Nucleus accumbens (tissue), 56 donors: ENCODE results near the gene PHKB.
A peak's percentile ranks its signal among the peaks of the same experiment; 100 is the strongest.
"Not testable (repeated sequence)": the region's sequence is repeated elsewhere in the genome, so short reads cannot be mapped to it uniquely, and the experiment has no call there.

Source experiments
- DNase-seq, 56 donors: peaks; one replicate each; lab custom pipeline; 2025; lab: John Stamatoyannopoulos, UW

PHKB gene

DNA sequence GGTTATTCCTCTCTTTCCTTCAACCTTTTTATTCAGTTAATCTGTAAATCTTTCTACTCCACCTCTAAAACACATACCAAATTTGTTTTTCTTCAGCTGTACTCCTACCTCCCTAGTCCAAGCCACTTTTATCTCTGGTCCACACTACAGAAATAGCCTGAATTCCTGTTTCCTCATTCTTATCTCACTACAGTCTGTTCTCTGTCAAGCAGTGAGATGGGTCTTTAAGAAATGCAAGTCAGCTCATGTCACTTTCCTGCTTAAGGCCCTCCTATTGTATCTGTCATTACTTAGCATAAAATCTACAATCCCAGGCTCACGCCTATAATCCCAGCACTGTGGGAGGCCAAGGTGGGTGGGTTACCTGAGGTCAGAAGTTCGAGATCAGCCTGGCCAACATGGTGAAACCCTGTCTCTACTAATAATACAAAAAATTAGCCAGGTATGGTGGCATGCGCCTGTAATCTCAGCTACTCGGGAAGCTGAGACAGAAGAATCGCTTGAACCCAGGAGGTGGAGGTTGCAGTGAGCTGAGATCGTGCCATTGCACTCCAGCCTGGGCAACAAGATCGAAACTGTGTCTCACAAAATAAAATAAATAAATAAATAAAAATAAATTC lies 7.0 kb downstream of the PHKB start:
- DNase-seq = not testable (repeated sequence)

DNA sequence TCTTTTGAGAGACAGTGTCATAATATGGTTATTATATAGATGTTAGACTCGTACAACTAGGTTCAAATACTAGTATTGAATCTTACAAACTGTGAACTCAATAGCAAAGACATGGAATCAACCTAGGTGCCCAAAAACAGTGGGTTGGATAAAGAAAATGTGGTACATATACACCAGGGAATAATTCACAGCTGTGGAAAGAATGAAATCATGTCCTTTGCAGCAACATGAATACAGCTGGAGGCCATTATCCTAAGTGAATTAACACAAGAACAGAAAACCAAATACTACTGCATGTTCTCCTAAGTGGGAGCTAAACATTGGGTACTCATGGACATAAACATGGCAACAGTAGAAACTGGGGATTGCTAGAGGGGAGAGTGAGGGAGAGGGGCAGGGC lies 8.1 kb downstream of the PHKB start:
- no peak for DNase-seq

DNA sequence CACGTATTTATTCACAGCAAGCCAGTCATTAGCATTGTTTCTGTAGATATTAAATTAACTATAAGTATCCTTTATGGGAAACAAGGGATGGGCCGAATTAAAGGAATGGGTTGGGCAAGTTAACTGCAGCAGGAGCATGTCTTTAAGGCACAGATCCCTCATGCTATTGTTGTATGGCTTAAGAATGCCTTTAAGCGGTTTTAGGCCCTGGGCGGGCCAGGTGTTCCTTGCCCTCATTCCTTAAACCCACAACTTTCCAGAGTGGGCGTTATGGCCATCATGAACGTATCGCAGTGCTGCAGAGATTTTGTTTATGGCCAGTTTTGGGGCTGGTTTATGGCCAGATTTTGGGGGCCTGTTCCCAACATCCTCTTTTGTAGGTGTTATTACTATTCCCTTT lies 9.1 kb downstream of the PHKB start:
- DNase-seq = no peak

DNA sequence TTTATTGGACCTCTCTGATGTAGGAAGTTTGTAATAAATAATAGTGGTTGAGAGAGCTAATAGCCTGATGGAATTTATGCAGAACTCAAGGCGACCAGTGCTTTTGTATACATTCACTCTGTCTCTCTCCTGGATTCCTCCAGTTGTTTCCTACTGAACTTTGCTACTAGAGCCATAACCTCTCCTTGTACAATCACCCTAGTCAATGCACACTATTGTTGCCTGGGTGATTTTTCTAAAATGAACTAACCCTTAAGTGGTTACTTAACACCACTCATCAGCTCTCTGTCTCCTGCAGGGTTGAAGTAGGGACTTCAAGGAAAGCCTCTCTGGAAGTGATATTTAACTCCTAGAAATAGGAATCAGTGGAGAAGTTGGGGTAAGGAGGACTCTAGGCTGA lies 9.7 kb downstream of the PHKB start:
- no peak for DNase-seq

DNA sequence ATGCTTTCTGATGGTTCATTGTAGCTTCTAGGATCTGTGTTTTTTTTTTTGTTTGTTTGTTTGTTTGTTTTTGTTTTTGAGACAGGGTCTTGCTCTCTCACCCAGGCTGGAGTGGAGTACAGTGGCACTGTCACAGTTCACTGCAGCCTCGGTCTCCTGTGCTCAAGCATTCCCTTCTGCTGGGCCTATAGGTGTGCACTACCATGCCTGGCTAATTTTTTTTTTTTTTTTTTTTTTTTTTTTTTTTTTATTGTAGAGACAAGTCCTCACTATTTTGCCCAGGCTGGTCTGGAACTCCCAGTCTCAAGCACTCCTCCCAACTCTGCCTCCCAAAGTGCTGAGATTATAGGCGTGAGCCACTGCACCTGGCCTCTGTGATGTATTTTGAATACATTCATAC lies 11.9 kb downstream of the PHKB start:
- not testable (repeated sequence) for DNase-seq

DNA sequence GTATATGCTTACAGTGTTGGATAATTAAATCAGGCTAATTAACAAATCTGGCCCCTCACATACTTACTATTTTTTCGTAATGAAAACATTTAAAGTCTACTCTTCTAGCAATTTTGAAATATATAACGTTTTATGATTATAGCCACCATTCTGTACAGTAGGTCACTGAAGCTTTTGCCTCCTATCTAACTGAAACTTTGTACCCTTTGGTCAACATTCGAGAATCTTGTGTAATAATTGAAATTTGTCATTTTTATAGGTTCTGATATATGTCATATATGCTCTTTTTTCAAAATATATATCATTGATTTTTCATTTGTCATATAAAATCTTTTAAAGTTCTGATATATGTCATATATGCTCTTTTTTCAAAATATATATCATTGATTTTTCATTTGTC lies 12.7 kb downstream of the PHKB start:
- DNase-seq = no peak

DNA sequence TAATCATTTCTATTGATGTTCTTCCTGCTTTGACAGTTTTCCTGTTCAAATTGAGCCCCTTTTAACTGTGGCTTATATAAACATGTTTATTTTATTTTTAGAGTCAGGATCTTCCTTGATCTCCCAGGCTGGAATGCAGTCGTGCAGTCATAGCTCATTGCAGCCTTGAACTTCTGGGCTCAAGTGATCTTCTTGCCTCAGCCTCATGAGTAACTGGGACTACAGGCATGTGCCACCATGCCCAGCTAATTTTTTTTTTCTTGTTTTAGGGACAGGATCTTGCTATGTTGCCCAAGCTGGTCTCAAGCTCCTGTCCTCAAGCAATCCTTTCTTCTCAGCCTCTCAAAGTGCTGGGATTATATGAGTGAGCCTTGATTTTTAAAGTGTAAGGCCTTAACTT lies 14.7 kb downstream of the PHKB start:
- DNase-seq = no peak

DNA sequence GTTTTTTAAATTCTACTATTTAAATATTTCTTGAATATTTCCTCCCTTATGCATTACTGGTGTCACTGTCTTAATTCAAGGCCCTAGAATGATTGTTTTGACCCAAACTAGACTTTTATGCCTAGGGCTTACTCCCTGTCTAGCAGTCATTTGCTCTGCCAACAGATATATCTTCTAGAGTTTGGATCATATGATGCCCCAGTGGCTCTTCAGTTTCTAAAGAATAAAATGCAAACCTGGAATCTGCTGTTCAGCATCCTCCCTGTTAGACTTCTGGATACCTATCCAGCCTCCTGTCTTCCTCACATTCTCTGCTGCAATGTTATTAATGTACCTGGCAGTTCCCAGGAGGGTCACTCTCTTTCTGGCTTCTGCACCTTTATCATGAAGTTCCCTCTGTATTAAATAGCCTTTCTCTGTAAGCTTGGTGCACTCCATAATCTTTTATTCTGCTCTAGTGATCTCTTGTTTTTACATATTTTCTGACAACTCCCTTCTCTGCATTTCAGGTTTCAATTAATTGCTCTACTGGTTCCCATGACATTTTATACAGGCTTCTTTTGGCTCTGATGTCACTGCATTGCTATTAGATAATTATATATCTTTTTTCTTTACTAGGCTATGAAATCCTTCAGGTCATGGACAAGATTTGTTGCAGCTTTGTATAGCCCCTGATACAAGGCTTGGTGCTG lies 15.7 kb downstream of the PHKB start:
- DNase-seq = no peak

DNA sequence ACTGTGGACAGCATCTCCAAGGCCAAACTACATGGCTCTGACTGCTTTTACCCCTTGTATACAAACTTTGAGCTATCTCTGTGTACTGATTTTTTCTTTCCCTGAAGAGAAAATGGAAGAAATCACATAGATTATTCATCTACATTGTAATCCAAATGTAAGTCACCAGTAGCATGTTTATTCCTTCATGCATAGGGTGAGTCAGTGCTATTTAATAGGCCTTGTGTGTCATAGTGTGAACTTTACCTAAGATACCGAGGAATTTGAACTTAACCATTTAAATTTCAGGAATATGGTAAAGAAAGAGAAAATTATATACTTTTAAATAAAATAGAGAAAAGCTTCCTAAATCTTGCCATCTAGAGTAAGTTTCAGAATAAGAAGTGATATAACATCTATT lies 16.5 kb downstream of the PHKB start:
- DNase-seq = no peak

DNA sequence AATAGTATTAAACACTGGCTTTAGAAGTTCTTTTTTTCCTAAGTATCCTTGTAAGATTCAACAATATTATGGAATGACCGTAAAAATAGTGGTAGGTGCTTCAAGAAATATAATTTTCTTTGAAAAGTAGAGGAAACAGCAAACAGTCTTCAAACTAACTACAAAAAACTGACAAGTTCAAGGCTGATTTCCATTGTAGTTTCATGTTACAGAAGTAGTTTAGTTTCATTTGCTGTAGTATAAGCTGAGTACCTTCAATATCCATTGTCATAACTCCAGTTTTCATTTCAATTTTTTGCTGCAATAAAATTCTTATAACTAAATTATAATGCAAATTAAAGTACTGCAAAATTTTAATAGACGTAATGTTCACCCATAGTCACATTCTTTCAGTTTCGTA lies 19.3 kb downstream of the PHKB start:
- DNase-seq = no peak

DNA sequence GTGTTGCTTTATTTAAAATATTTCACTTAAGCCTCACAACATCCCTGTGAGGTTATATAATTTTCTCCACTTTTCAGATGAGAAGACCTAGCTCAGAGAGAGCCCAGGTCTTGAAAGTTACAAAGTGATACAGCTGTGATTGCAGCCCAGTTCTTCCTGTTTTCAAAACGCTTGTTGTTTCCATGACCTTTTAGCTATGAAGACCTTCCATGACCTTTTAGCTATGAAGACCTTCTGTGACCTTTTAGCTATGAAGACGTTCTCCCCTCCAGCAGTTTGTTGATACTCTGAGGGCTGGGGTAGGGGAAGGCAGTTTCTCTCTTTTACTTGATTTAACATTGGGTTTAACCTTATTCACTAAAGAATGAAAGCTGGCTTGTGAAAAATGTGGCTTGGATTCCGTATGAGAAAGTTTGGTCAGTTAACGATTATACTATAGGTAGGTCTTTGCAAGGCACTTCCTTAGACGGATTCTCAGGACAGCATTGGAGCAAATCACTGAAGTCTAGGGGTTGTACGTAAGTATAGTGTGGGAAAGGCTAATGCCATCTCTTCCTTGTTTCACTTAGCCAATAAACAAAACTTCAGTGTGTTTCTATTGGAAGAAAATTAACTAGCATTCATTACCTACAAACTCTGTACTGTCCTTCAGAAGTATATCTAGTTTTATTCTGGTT lies 20.7 kb downstream of the PHKB start:
- no peak for DNase-seq

DNA sequence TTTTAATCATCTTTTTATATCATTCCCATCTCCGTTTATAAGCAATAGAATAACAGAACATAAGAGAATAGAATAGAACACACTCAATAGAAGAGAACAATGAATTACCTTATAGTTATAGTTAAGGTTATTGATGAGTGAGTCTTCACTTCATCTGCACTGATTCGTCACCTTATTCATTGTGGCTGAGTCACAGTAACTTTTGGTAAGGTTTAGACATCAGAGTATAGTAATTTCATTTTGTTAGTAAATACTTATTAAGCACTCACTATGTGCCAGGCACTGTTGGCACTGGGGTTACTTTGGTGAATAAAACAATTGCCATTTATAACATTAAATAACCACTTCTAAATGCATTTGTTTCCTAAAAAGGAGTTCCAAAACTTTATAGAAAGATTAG lies 22.5 kb downstream of the PHKB start:
- DNase-seq = no peak

DNA sequence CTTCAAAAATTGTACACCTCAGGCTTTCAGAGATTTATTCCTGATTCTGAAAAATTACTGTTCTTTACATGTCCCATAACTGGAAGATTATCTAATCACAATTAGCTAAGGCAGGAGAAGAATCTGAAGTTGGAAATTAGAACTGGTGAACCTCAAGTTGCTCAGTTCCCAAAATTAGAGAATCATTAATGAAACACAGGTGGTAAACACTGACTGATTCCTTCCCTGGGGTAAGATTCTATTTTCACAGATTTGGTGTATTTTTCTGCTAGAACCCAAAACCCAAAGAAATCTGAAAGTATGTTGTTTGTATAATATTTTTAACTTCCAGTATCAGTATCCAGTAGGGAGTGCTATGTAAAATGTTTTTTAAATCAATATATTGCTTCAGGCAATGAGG lies 25.7 kb downstream of the PHKB start:
- DNase-seq = no peak

DNA sequence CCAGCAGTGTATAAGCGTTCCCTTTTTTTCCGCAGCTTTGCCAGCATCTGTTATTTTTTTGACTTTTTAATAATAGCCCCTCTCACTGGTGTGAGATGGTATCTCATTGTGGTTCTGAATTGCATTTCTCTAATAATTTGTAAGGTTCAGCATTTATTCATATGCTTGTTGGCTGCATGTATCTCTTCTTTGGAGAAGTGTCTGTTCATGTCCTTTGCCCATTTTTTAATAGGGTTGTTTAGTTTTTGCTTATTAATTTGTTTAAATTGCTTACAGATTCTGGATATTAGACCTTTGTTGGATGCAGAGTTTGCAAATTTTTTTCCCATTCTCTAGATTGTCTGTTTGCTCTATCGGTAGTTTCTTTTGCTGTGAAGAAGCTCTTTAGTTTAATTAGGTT lies 26.9 kb downstream of the PHKB start:
- no peak for DNase-seq

DNA sequence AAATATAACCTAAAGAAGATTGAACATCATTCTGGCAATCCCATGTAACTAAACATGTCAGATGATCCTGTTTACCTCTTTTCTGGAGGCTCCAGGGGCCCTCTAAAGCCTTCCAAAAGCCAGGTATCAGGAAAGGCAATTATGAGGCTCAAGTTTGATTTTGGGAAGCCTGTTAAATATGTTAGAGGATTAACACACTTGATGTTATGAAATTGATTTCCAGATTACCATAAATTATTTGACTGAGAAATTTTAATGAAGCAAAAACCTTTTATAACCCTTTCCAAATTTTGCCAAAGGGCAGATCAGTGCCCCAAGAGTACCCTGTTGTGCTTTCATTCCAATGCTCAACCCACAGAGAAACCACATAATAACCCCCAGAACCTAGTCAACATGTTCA lies 29.3 kb downstream of the PHKB start:
- no peak for DNase-seq

DNA sequence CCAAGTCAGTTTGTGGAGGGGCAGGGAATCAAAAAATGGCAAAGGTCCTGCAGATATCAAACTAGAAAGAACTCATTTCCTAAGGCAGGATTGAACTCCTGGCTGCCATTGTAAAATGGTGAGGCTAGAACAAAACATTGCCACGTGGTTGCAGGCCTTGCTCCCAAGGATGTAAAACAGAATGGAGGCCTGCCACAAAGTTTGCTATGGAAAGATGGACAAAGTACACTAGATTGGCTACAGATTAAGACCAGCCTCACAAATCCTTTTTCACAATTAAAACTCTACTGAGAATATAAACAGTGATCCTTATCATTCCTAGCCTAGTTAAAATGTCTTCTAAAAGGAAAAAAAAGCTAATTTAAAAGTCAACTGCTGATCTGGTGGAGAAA lies 30.9 kb downstream of the PHKB start:
- no peak for DNase-seq

DNA sequence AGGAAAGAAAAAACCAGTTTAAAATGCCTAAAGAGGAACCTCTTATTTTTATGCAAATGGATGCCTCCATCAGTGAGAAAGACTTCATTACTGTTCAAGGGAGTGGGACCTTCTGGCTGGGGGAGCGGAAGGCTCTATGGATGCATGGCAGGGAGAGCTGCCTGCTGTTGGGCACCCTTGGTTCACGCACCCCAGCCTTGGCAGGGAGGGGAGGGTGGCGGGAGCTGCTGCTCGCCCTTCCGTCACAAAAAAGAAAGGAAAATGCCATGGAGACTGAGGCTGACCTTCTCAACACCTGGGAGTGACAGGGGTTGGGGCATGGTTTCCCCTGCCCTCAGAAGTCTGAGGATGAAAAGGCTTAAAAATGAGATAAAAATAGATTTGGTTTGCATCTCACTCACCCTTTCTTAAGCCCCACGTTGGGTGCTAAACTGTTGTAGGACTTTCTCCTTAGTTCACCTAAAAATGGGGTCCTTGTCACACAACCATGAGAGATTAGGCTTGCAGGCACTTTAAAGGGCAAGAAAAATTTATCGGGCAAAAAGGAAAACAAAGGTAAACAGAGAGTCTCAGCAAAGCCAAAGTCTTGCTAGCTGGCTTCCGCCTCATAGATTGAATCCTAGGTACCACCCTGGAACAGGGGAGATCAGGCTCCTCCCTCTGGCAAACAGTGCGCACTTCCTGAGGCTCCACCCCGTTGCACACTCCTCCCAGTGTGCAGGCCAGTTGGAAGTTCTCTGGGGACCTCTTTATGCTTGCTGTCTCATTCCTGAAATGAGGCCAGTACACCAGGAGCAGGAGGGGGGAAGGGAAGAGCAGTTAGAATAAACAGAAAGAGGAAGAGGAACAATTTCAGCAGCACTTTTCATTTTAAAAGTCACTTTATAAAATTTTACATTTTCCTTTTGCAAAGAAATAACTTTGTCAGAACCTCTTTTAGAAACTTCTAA lies 31.6 kb downstream of the PHKB start:
- peak in 16 of 56 donors; percentile 3 to 43 (median 17) for DNase-seq

DNA sequence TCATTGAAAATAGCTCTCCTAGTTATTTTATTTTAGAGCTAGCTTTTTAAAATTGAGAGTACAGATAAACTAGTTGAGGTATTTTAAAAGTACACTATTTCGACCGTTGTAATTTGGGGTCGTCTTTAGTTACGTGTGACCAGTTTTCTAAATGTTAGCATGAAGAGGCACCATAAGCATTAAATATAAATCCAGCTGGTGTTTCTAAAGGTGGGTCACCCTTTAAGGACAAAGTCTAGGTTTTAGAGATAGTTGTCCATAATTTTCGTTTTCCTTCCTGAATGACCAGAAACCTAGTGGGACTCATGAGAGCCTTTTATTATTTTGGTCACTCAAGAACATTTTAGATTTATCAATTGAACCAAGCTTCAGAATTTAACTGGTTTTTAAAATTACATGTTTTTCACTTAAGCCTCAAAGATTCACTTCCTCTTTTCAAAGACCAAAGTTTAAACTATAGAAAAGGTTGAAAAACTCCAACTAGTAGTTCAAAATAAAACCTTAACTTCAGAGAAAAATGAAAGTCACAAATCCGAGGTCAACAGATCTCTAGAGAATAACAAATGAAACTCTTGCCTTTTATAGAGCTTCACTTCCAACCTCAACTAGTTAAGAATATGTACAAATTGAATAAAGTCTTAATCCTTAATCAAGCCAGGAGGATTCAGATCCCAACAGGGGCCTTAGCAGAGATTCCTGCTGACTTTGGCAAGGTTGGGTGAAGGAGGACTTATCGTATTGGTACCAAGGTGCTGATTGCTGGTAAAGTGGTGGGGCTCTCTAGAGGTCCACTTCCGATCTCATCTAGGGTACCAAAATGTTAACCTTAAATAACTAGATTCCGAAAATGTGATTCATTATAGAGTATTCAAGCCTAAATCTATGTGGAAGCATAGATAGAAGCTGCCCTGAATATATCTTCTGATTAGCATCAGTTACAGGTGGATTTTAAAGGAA lies 32.5 kb downstream of the PHKB start:
- DNase-seq = no peak

DNA sequence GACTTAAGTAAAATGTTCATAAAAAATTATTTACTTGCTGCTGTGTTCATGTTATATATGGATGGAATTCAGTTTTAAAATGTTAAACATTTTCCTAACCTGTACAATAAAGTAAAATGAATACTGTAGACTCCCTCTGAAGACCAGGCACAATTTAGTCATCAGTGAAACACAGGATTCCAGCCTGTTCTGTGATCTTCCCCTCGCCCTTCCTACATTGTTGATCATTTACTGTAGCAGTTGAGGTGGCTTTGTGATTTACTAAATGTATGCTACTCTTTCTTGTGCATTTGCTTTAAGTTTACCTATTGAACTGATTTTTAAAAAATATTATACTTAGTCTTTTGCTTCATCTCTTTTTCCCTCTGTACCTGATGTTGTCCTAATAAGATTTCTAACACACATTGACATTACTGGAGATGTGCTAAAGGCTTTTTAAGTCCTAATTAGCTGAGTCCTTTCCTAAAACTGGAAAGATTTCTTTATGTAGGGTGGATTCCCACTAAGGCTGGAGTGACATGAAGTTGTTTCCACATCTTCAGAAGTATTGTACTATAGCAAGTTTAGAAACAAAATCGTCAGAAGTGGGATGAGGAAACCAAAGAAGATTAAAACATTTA lies 38.1 kb downstream of the PHKB start:
- no peak for DNase-seq
